ENCODE data around the gene GPR157. TPM values are rescaled to one million over a fixed set of nuclear protein-coding genes. Genes with fewer than 3 reads are reported as not detected.
"Not testable (repeated sequence)": the region's sequence is repeated elsewhere in the genome, so short reads cannot be mapped to it uniquely, and the experiment has no call there.

GPR157 gene
- polyA plus RNA-seq, 3 donors from 2014 or later = 0.36 to 0.41 TPM; not detected in 1

GRCh38 chr1:9135073-9135836, 6.4 kb upstream of the GPR157 start:
- DNase-seq = no peak
- H3K27me3 Mint-ChIP-seq (ENCODE audit: low read depth in 3 of 3) = peaks cover 0 to 7% (median 1%) of the 10 kb centered on the region in 3 donors
- H3K9me3 Mint-ChIP-seq = no peaks in the 10 kb centered on the region
- no peaks in the 10 kb centered on the region for H3K36me3 Mint-ChIP-seq
- no peak overlapping the region for H3K27ac Mint-ChIP-seq
- H3K4me3 Mint-ChIP-seq = no peak overlapping the region
- H3K4me1 Mint-ChIP-seq = no peaks in the 10 kb centered on the region

- no peak overlapping the region for H3K27ac Mint-ChIP-seq
- H3K9me3 Mint-ChIP-seq = no peaks in the 10 kb centered on the region
- DNase-seq = no peak
- H3K4me3 Mint-ChIP-seq = no peak overlapping the region
- H3K36me3 Mint-ChIP-seq = no peaks in the 10 kb centered on the region
- peaks cover 0 to 2% of the 10 kb centered on the region in 2 donors for H3K4me1 Mint-ChIP-seq
- H3K27me3 Mint-ChIP-seq (ENCODE audit: low read depth in 3 of 3) = peaks cover 0 to 4% (median 0%) of the 10 kb centered on the region in 3 donors
Observed at GRCh38 chr1:9133870-9134585, 5.1 kb upstream of the GPR157 start.

GRCh38 chr1:9129266-9130041, 552 bp upstream of the GPR157 start:
- no peaks in the 10 kb centered on the region for H3K36me3 Mint-ChIP-seq
- peaks cover 0 to 6% (median 2%) of the 10 kb centered on the region in 3 donors for H3K27me3 Mint-ChIP-seq (ENCODE audit: low read depth in 3 of 3)
- H3K4me1 Mint-ChIP-seq = peaks cover 11 to 15% of the 10 kb centered on the region in 2 donors
- peak overlapping the region; percentile 17 to 91 (median 40) for H3K27ac Mint-ChIP-seq
- DNase-seq = peak; percentile 71 to 76 (median 72)
- no peaks in the 10 kb centered on the region for H3K9me3 Mint-ChIP-seq
- peak overlapping the region; percentile 42 to 83 (median 66) for H3K4me3 Mint-ChIP-seq

GRCh38 chr1:9128166-9128519, 759 bp downstream of the GPR157 start:
- Mint-ChIP-seq H3K27me3 (ENCODE audit: low read depth in 3 of 3) (peaks cover 0 to 10% (median 0%) of the 10 kb centered on the region in 3 donors), H3K27ac (peak overlapping the region in 1 of 6 donors; percentile 61), H3K36me3 (no peaks in the 10 kb centered on the region), H3K9me3 (no peaks in the 10 kb centered on the region), H3K4me1 (peaks cover 11 to 15% of the 10 kb centered on the region in 2 donors), H3K4me3 (peak overlapping the region; percentile 75 to 91 (median 89))
- no peak for DNase-seq

- DNase-seq = no peak
- Mint-ChIP-seq H3K27ac (peak overlapping the region in 3 of 6 donors; percentile 34 to 61 (median 49)), H3K27me3 (ENCODE audit: low read depth in 3 of 3) (peaks cover 0 to 12% (median 2%) of the 10 kb centered on the region in 3 donors), H3K9me3 (no peaks in the 10 kb centered on the region), H3K36me3 (no peaks in the 10 kb centered on the region), H3K4me3 (peak overlapping the region; percentile 51 to 90 (median 85)), H3K4me1 (peaks cover 13 to 15% of the 10 kb centered on the region in 2 donors)
Observed at GRCh38 chr1:9127395-9128165, 1.3 kb downstream of the GPR157 start.

- Mint-ChIP-seq H3K27me3 (ENCODE audit: low read depth in 3 of 3) (peaks cover 0 to 12% (median 2%) of the 10 kb centered on the region in 3 donors), H3K4me3 (peak overlapping the region in 3 of 5 donors; percentile 27 to 51 (median 49)), H3K9me3 (no peaks in the 10 kb centered on the region), H3K36me3 (no peaks in the 10 kb centered on the region), H3K4me1 (peaks cover 20% of the 10 kb centered on the region in 2 donors), H3K27ac (no peak overlapping the region)
- DNase-seq = no peak
Observed at GRCh38 chr1:9126511-9126910, 2.4 kb downstream of the GPR157 start.

GRCh38 chr1:9125847-9126246, 3.1 kb downstream of the GPR157 start:
- peaks cover 2 to 12% (median 2%) of the 10 kb centered on the region in 3 donors for H3K27me3 Mint-ChIP-seq (ENCODE audit: low read depth in 3 of 3)
- H3K4me3 Mint-ChIP-seq = not testable (repeated sequence)

GRCh38 chr1:9125325-9125724, 3.6 kb downstream of the GPR157 start:
- no peaks in the 10 kb centered on the region for H3K9me3 Mint-ChIP-seq
- H3K4me3 Mint-ChIP-seq = no peak overlapping the region
- no peak for DNase-seq
- H3K27me3 Mint-ChIP-seq (ENCODE audit: low read depth in 3 of 3) = peaks cover 2 to 13% (median 2%) of the 10 kb centered on the region in 3 donors
- no peaks in the 10 kb centered on the region for H3K36me3 Mint-ChIP-seq
- no peak overlapping the region for H3K27ac Mint-ChIP-seq
- peaks cover 20% of the 10 kb centered on the region in 2 donors for H3K4me1 Mint-ChIP-seq

More at GRCh38 chr1:9125847-9126246, 3.1 kb downstream of the GPR157 start:
- H3K4me1 Mint-ChIP-seq = peaks cover 20% of the 10 kb centered on the region in 2 donors
- H3K9me3 Mint-ChIP-seq, DNase-seq, H3K27ac Mint-ChIP-seq, H3K36me3 Mint-ChIP-seq: not testable (repeated sequence)

- H3K9me3 Mint-ChIP-seq, H3K36me3 Mint-ChIP-seq, H3K4me3 Mint-ChIP-seq, DNase-seq, H3K27ac Mint-ChIP-seq: not testable (repeated sequence)
- H3K27me3 Mint-ChIP-seq (ENCODE audit: low read depth in 3 of 3) = peaks cover 2 to 14% (median 2%) of the 10 kb centered on the region in 3 donors
- peaks cover 18 to 20% of the 10 kb centered on the region in 2 donors for H3K4me1 Mint-ChIP-seq
Observed at GRCh38 chr1:9124389-9124788, 4.5 kb downstream of the GPR157 start.

GRCh38 chr1:9123665-9124064, 5.2 kb downstream of the GPR157 start:
- H3K4me3 Mint-ChIP-seq, H3K36me3 Mint-ChIP-seq, H3K9me3 Mint-ChIP-seq, DNase-seq, H3K27ac Mint-ChIP-seq: not testable (repeated sequence)
- peaks cover 2 to 15% (median 2%) of the 10 kb centered on the region in 3 donors for H3K27me3 Mint-ChIP-seq (ENCODE audit: low read depth in 3 of 3)
- H3K4me1 Mint-ChIP-seq = peaks cover 18 to 20% of the 10 kb centered on the region in 2 donors

GRCh38 chr1:9121496-9122409, 7.1 kb downstream of the GPR157 start:
- Mint-ChIP-seq H3K4me3 (no peak overlapping the region), H3K27me3 (ENCODE audit: low read depth in 3 of 3) (peaks cover 2 to 11% (median 5%) of the 10 kb centered on the region in 3 donors), H3K4me1 (peaks cover 5 to 9% of the 10 kb centered on the region in 2 donors), H3K27ac (no peak overlapping the region), H3K36me3 (no peaks in the 10 kb centered on the region), H3K9me3 (no peaks in the 10 kb centered on the region)
- peak in 1 of 3 donors; percentile 26 for DNase-seq

- DNase-seq = no peak
- no peak overlapping the region for H3K4me3 Mint-ChIP-seq
Observed at GRCh38 chr1:9120312-9120958, 8.5 kb downstream of the GPR157 start.

More at GRCh38 chr1:9120312-9120958, 8.5 kb downstream of the GPR157 start:
- Mint-ChIP-seq H3K36me3 (no peaks in the 10 kb centered on the region), H3K27me3 (ENCODE audit: low read depth in 3 of 3) (peaks cover 2 to 11% (median 5%) of the 10 kb centered on the region in 3 donors), H3K4me1 (peaks cover 5 to 9% of the 10 kb centered on the region in 2 donors), H3K9me3 (no peaks in the 10 kb centered on the region), H3K27ac (no peak overlapping the region)
